Esophagus (tissue), 2 donors: Measurements from ENCODE around the gene RIPPLY3. TPM values are rescaled to one million over a fixed set of nuclear protein-coding genes. Genes with fewer than 3 reads are reported as not detected.
"Not testable (repeated sequence)": the region's sequence is repeated elsewhere in the genome, so short reads cannot be mapped to it uniquely, and the experiment has no call there.

Experiments used
- H3K27ac ChIP-seq, 2 donors: one replicate each; pipeline ENCODE4 v1.5.1; 2013; ENCODE audit warnings: low read depth in 2 of 2, mild to moderate bottlenecking in 2 of 2, inconsistent platforms in 1 of 2, low read length in 1 of 2, moderate library complexity in 1 of 2
- H3K27me3 ChIP-seq, 2 donors: one replicate each; pipeline ENCODE4 v1.6.1; 2013; ENCODE audit warnings: low read length in 2 of 2, control low read depth in 1 of 2, mild to moderate bottlenecking in 1 of 2; ENCODE audit not compliant: insufficient read depth in 2 of 2, control insufficient read depth in 1 of 2
- H3K36me3 ChIP-seq, 2 donors: one replicate each; pipeline ENCODE4 v1.6.1; 2013; ENCODE audit warnings: low read length in 1 of 2; ENCODE audit not compliant: control insufficient read depth in 2 of 2, insufficient read depth in 2 of 2
- H3K4me1 ChIP-seq, 2 donors: one replicate each; pipeline ENCODE4 v1.6.1; 2013; ENCODE audit warnings: low read length in 1 of 2; ENCODE audit not compliant: control insufficient read depth in 2 of 2, insufficient read depth in 2 of 2
- H3K4me3 ChIP-seq, 2 donors: one replicate each; pipeline ENCODE4 v1.5.1; 2013; ENCODE audit warnings: low read length in 2 of 2, mild to moderate bottlenecking in 2 of 2, low read depth in 1 of 2, moderate library complexity in 1 of 2
- H3K9me3 ChIP-seq, 2 donors: one replicate each; pipeline ENCODE4 v1.6.1; 2013; ENCODE audit warnings: mild to moderate bottlenecking in 2 of 2, low read depth in 1 of 2, low read length in 1 of 2, moderate library complexity in 1 of 2; ENCODE audit not compliant: control insufficient read depth in 2 of 2, insufficient read depth in 1 of 2
- WGBS, 2 donors: extraction: QIAGEN DNeasy Blood & Tissue Kit; methylation state at CpG; one replicate each; pipeline ENCODE4 v1.1.7; 2013; 5-methylcytosine and 5-hydroxymethylcytosine counted together
- polyA plus RNA-seq, 2 donors: library from polyadenylated mRNA; stranded (reverse); fragments of 200-250 nt; gene quantifications; one replicate each; pipeline ENCODE4 v1.2.3, GENCODE V29; 2013
- donor health status: healthy with polysubstance abuse.
- donor health status: Bipolar disorder and iron deficiency.

Gene RIPPLY3
- polyA plus RNA-seq, 2 donors = 0.49 to 1.0 TPM

DNA sequence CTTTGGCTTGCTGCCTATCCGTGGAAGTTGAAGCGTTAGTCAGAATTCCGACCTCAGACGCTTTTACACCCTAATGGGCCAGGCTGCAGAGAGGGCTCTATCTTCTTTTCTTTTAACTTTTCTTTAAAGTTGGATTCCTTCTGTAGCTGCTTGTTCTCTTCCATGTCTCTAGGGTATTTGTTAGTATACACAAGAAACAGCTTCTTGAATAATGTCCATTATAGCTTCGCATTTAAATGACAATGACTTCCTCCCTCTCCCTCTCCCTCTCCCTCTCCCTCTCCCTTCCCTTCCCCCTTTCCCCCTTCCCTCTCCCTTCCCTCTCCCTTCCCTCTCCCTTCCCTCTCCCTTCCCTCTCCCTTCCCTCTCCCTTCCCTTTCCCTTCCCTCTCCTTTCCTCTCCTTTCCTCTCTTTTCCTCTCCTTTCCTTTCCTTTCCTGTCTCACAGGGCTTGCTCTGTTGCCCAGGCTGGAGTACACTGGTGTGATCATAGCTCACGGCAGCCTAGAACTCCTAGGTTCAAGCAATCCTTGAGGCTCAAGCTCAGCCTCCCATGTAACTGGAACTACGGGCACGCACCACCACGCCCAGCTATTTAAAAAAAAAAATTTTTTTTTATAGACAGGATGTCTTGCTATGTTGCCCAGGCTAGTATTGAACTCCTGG, 33.0 kb downstream of the RIPPLY3 start:
- Histone ChIP-seq H3K4me1 (no peaks in the 10 kb centered on the region), H3K36me3 (no peaks in the 10 kb centered on the region), H3K27me3 (no peaks in the 10 kb centered on the region), H3K4me3 (no peak overlapping the region), H3K27ac (no peak overlapping the region), H3K9me3 (no peaks in the 10 kb centered on the region)
- 75 to 83% methylated on average over 9 of the region's 9 CpGs for WGBS, 2 donors

DNA sequence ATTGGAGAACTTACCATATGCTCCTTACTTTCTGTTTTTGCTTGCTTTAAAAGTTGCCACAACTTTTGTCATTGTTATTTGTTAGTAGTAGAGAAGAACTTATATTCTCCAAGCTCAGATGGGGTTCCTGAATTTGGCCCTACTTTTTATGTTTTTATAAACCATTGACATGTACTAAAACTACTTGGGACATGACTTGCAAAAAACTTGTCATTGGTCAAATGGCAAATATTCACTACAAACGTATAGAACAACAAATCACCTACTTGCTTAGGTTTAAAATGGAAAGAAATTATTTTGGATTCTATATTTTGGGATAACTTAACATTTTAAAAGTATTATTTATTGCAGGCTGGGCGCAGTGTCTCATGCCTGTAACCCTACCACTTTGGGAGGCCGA, 33.7 kb downstream of the RIPPLY3 start:
- H3K4me3 ChIP-seq = no peak overlapping the region
- H3K4me1 ChIP-seq = no peaks in the 10 kb centered on the region
- H3K36me3 ChIP-seq = no peaks in the 10 kb centered on the region
- 92 to 96% methylated on average over 3 of the region's 3 CpGs for WGBS, 2 donors
- no peaks in the 10 kb centered on the region for H3K27me3 ChIP-seq
- H3K27ac ChIP-seq = no peak overlapping the region
- H3K9me3 ChIP-seq = no peaks in the 10 kb centered on the region

DNA sequence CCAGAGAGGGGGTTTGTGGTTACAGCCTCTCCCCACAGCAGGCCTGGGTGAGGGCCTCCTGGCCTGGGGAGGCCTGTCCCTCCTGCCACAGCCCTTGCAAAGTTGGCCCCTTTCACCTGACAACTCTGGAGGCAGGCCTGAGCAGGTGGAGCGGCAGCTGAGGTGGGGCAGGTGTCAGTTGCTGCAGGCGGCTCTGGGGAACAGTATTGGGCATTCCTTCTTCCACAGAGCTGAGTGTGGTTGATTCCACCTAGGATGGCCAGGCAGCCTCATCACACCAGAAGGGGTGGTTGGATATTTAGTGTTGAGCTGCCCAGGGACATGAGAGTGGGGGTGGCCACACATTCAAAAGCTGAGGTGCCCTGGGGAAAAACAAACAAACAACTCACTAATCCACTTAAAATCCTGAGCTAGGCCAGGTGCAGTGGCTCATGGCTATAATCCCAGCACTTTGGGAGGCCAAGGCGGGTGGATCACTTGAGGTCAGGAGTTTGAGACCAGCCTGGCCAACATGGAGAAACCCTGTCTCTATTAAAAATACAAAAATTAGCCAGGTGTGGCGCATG, 35.3 kb downstream of the RIPPLY3 start:
- Histone ChIP-seq H3K4me1 (peaks cover 0 to 2% of the 10 kb centered on the region in 2 donors), H3K27ac (no peak overlapping the region), H3K4me3 (no peak overlapping the region), H3K27me3 (no peaks in the 10 kb centered on the region), H3K9me3 (no peaks in the 10 kb centered on the region), H3K36me3 (no peaks in the 10 kb centered on the region)
- WGBS, 2 donors = 71 to 81% methylated on average over 4 of the region's 4 CpGs

DNA sequence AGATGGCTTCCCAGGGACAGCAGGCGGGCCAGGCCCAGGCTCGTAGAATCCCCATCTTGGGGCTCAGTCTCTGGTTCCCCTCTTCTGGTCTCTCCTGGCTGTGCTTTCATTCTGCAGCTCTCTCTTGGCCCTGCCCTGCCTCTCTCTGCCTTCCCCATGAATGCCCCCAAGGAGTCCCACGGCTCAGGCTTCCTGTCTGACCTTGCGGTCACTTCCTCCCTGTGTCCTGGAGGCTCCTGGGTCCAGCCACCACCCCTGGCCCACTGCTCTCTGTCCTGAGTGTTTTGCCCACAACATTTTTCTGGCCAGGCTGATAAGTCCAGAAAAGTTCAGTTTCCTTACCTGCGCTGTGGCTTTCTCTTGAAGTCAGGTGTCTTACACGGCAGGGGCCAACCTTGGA, 37.3 kb downstream of the RIPPLY3 start:
- 85 to 89% methylated on average over 6 of the region's 6 CpGs for WGBS, 2 donors
- Histone ChIP-seq H3K4me1 (peaks cover 0 to 3% of the 10 kb centered on the region in 2 donors), H3K4me3 (no peak overlapping the region), H3K27ac (no peak overlapping the region), H3K36me3 (no peaks in the 10 kb centered on the region), H3K9me3 (no peaks in the 10 kb centered on the region), H3K27me3 (no peaks in the 10 kb centered on the region)

DNA sequence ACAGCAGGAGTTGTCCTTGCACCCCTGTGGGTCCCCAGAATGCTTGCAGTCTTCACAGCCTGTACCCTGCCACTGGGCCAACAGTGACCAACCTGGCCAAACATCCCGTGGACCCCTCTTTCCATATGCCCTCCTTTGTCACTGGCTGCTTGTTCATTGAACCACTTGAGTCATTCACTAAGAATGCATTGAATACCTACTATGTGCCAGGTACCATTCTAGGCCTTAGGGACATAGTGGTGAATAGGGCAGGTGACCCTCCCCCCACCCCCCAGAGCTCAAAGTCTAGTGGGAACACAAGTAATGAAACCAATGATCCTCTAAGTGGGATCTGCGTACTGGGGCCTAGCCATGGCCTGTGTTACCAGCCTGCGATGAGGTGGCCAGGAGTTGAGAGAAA, 38.1 kb downstream of the RIPPLY3 start:
- no peaks in the 10 kb centered on the region for H3K36me3 ChIP-seq
- WGBS, 2 donors = 97% methylated on average over 3 of the region's 3 CpGs
- peaks cover 0 to 3% of the 10 kb centered on the region in 2 donors for H3K4me1 ChIP-seq

DNA sequence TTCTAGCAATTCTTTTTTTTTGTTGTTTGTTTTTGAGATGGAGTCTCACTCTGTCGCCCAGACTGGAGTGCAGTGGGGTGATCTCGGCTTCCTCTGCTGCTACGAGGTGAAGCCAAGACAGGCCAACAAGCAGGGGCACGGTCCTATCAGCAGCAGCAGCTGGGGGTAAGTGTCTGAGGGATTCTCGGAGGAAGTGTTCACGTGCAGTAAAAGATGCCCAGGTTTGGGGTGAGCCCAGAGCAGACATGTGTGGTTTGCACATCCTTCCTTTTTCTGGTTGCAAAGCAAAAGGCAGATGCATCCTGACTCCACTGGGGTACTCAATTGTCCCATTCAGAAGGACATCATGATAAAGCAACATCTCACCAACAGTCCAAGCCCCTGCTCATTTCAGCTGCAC, 38.6 kb downstream of the RIPPLY3 start:
- H3K27ac ChIP-seq = no peak overlapping the region
- WGBS, 2 donors = 60 to 77% methylated on average over 6 of the region's 6 CpGs
- no peaks in the 10 kb centered on the region for H3K27me3 ChIP-seq
- H3K4me3 ChIP-seq = no peak overlapping the region
- peaks cover 0 to 3% of the 10 kb centered on the region in 2 donors for H3K4me1 ChIP-seq
- H3K36me3 ChIP-seq = no peaks in the 10 kb centered on the region
- H3K9me3 ChIP-seq = no peaks in the 10 kb centered on the region

More for the DNA sequence above, 38.1 kb downstream of the RIPPLY3 start:
- H3K9me3 ChIP-seq = no peaks in the 10 kb centered on the region
- no peak overlapping the region for H3K4me3 ChIP-seq
- H3K27me3 ChIP-seq = no peaks in the 10 kb centered on the region
- no peak overlapping the region for H3K27ac ChIP-seq

DNA sequence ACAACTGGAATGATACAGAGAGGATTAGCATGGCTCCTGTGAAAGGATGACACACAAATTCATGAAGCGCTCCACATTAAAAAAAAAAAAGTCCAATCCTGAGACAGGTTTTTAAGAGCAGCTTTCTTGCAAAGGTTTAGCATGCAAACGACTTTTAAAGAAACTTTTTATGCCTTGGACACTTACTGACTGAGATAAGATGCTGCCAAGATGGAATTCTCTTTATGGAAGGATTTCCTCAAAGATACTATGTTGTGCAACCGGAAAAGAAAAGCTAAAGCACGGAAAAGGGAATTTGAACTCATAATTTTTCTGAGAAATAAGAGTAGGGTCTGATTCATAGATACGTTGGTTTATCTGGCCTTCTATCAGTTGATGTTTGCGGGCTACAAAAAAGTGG, 39.1 kb downstream of the RIPPLY3 start:
- no peaks in the 10 kb centered on the region for H3K27me3 ChIP-seq

DNA sequence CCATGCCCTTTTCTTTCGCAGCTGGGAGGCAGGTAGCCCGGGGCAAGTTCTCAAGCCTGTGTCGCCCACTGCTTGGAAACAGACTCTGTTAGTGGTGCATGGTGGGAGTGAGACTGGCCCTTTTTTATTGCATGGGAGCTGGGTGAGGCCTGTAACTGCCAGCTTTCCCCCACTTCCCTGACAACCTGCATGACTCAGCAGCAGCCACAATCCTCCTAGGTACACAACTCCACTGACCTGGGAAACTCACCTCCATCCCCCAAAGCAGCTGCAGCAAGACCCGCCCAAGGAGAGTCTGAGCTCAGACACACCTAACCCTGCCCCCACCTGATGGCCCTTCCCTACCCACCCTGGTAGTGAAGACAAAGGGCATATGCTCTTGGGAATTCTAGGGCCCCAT, 40.6 kb downstream of the RIPPLY3 start:
- Histone ChIP-seq H3K27ac (no peak overlapping the region), H3K4me3 (no peak overlapping the region), H3K4me1 (peaks cover 0 to 3% of the 10 kb centered on the region in 2 donors), H3K36me3 (no peaks in the 10 kb centered on the region), H3K27me3 (no peaks in the 10 kb centered on the region), H3K9me3 (no peaks in the 10 kb centered on the region)
- 65 to 74% methylated on average over 4 of the region's 4 CpGs for WGBS, 2 donors

More for the DNA sequence above, 39.1 kb downstream of the RIPPLY3 start:
- no peak overlapping the region for H3K4me3 ChIP-seq
- H3K9me3 ChIP-seq = no peaks in the 10 kb centered on the region
- H3K27ac ChIP-seq = no peak overlapping the region
- peaks cover 0 to 3% of the 10 kb centered on the region in 2 donors for H3K4me1 ChIP-seq
- H3K36me3 ChIP-seq = no peaks in the 10 kb centered on the region
- WGBS, 2 donors = 85 to 87% methylated on average over 6 of the region's 6 CpGs

DNA sequence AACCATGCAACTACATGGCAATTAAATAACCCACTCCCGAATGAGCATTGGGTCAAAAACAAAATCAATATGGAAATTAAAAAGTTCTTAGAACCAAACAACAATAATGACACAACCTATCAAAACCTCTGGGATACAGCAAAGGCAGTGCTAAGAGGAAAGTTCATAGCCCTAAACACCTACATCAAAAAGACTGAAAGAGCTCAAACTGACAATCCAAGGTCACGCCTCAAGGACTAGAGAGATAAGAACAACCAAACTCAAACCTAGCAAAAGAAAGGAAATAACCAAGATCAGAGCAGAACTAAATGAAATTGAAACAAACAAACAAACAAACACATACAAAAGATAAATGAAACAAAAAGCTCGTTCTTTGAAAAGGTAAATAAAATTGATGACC, 43.2 kb downstream of the RIPPLY3 start:
- H3K4me1 ChIP-seq, H3K9me3 ChIP-seq, H3K4me3 ChIP-seq, H3K27ac ChIP-seq, H3K27me3 ChIP-seq, H3K36me3 ChIP-seq: not testable (repeated sequence)
- WGBS, 2 donors = 61 to 86% methylated on average over 3 of the region's 3 CpGs

DNA sequence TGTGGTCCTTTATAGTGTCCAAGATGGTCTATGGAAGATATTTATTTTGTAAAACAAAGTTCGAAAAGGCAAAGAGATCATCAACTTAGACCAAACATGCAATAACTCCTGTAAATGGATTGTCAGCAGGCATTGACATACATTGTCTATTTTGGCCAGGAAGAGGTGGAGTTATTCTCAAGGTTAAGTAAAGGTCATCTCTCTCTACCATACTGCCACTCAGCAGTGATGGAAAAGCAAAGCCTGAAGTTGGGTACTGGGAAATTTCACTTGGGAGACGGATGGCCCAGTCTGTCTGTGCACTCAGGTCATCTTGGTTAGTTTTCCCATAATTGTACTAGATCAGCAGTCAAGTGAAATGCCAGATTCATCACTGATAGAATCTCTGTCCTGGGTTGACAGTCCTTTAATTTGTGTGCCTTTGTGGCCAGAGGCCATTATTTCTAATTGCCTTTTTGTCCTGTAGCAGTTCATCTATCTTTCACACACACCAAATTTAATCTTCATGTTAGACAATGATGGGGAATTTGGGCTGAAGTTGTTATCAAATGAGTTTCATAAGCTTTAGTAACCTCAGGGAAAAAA, 48.9 kb downstream of the RIPPLY3 start:
- Histone ChIP-seq H3K4me3 (no peak overlapping the region), H3K36me3 (no peaks in the 10 kb centered on the region), H3K27ac (no peak overlapping the region), H3K4me1 (no peaks in the 10 kb centered on the region), H3K27me3 (no peaks in the 10 kb centered on the region), H3K9me3 (no peaks in the 10 kb centered on the region)
- 85 to 89% methylated on average over 2 of the region's 2 CpGs for WGBS, 2 donors
